Stimulated activated CD8-positive, alpha-beta memory T cell treated with anti-CD3 and anti-CD28 coated beads, Interleukin-12 subunit alpha, Interleukin-12 subunit beta, amount 100 ng/mL, for 4 hours (primary cell): ENCODE results near the gene DUSP1.

ENCODE experiments used
- DNase-seq: peaks from one replicate; pipeline ENCODE4 v3.0.0-alpha.2; 2020; ENCODE audit warnings: low read depth

DUSP1 gene

GRCh38 chr5:172762214-172763119 lies 8.5 kb downstream of the DUSP1 start:
- no peak for DNase-seq

DNA sequence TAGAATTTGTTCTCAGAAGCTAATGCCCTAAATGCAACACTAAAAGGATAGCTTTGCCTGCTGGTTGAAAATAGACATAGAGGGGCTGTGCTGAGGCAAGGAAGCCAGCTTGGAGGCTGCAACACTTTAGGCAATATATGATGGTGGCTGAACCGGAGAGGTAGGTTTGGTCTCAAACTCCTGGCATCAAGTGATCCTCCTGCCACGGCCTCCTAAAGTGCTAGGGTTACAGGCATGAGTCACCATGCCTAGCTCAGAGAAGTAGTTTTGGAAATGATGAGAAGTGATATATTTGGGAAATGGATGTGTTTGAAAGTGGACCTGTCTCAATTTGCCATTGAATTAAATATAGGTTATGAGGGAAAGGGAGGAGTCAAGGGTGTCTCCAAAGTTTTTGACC lies 10.0 kb downstream of the DUSP1 start:
- DNase-seq = no peak

GRCh38 chr5:172760136-172760535 lies 10.9 kb downstream of the DUSP1 start:
- DNase-seq = no peak

- DNase-seq = no peak
Measured at GRCh38 chr5:172758834-172759149, 12.2 kb downstream of the DUSP1 start.

DNA sequence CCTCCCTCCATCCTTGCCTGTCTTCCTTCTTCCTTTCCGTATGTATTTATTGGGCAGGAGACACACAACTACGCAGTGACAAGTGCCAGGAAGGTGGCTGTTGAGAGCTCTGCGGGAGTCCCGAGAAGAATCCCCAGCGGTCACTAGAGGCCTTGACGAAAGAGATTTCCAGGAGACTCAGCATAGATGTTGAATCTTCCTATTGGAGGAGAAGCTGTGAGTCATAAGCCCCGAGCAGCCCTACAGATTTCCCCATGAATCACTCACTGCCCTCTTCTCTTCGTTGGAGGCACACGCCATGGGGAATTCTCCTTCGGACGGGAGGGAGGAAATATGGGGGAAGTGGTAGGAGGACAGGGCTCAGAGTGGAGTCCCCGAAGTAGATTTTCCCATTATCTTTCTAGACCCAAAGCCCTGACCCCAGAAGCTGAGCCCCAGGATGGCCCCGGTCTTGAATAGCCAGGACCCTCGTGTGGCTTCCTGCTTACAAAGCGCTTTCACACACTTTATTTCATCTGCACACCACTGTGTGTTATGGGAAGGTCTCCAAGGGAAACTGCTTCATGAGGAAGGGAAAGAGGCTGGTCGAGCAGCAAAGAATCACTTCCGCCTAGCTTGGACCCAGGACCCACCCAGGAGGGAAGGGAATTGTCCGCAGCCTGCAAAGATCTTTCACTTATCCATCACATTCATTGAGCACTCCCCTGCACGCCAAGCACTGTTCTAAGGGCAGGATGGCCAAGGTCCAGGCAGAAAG lies 12.7 kb downstream of the DUSP1 start:
- DNase-seq = no peak

- DNase-seq = no peak
Measured at GRCh38 chr5:172757394-172758010, 13.5 kb downstream of the DUSP1 start.

DNA sequence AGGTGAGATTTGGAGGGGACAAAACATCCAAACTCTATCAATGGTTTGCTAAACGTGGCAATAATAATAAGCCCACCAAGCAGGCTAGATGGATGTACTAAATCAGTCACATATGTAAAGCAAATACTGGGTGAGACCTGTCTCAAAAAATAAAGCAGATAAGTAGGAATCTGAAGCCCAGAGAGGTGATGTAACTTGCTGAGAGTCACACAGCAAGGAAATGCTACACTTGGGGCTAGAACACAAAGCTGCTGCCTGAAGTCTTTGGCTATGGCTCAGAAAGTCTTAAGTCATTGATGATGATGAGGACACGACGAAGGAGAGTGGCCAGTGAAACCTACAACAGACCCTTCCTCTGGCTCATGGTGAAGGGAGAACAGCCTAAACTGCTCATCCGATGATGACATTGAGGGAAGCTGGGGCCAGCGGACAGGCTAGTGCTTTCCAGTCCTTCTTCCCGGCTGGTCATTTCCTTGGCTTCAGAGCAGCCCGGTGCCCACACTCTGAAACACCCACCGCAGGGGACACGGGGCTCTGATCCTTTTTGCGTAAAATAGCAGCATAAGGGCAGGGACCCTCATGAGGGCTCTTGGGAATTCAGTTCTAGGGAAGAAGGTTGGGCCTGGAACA lies 14.1 kb downstream of the DUSP1 start:
- DNase-seq = no peak

- DNase-seq = no peak
Measured at GRCh38 chr5:172754596-172755356, 16.2 kb downstream of the DUSP1 start.

DNA sequence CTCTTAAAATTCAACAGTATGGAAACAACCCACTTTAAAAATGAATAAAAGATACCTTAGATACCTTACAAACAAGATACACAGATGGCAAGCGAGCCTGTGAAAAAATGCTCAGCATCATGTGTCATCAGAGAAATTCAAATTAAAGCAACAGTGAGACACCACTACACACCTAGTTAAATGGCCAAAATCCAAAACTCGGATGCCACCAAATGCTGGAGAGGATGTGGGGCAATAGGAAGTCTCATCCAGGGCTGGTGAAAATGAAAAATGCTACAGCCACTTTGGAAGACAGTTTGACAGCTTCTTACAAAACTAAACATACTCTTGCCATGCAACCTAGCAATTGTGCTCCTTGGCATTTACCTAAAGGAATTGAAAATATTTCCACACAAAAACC lies 17.9 kb downstream of the DUSP1 start:
- no peak for DNase-seq

- no peak for DNase-seq
Measured at GRCh38 chr5:172751761-172752510, 19.1 kb downstream of the DUSP1 start.

- DNase-seq = no peak
Measured at GRCh38 chr5:172749881-172750633, 20.9 kb downstream of the DUSP1 start.

- DNase-seq = no peak
Measured at GRCh38 chr5:172749076-172749475, 21.9 kb downstream of the DUSP1 start.

DNA sequence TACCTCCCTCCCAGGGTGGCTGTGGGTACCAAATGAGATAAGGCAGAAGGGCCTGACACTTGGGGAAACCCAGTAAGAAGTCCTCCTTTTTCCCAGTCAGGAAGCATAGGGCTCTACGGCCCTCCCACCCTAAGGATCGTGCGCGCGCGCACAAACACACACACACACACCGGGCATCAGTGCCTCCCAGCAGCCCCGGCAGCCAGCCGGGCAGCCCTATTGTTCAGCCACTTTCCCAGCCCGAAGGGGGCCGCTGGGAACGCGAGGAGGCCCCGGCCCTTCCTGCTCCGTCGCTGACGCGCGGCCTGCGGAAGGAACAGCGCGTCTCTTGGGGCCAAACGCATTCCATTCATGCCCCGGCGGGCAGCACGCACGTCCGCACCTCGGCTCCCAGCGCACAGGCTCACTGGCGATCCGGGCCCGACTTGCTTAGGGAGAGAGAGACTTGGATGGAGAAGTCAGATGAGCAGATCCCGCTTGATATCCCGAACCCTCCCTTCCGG lies 22.6 kb downstream of the DUSP1 start:
- DNase-seq = no peak

DNA sequence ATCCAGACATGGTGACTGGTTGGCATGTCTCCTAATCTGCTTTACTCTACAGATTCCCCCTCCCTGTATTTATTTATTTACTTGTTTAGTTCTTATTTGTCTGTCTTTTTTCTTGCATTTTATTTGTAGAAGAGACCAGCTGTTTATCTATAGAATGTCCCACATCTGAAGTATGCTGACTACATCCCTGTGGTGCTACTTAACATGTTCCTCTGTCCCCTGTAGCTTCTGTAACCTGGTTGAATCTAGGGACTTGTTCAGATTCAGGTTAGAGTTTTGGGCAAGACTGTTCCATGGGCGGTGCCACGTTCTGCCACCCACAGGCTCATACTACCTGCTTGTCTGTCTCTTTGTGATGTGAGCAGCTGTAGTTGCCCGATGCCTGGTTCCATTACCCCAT lies 23.5 kb downstream of the DUSP1 start:
- no peak for DNase-seq

GRCh38 chr5:172746725-172747124 lies 24.3 kb downstream of the DUSP1 start:
- DNase-seq = no peak

- DNase-seq = no peak
Measured at GRCh38 chr5:172745838-172746237, 25.2 kb downstream of the DUSP1 start.

DNA sequence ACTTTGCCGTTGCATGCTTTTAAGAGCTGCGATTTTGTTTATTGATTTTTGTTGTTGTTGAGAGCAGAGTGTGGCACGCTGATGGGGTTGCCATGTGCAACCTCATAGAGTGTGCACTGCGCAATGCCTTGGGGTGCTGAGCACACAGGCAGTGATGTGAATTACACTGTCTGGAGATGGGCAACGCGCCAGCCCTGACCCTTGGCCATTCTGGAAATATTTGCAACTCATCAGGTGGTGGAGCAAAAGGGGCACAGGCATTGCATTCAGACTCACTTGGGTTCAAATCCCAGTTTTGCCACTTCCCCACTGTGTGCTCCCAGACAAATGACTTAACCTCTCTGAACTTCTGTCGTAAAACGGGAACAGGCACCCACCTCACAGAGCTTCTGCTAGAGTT lies 25.6 kb downstream of the DUSP1 start:
- DNase-seq = no peak

DNA sequence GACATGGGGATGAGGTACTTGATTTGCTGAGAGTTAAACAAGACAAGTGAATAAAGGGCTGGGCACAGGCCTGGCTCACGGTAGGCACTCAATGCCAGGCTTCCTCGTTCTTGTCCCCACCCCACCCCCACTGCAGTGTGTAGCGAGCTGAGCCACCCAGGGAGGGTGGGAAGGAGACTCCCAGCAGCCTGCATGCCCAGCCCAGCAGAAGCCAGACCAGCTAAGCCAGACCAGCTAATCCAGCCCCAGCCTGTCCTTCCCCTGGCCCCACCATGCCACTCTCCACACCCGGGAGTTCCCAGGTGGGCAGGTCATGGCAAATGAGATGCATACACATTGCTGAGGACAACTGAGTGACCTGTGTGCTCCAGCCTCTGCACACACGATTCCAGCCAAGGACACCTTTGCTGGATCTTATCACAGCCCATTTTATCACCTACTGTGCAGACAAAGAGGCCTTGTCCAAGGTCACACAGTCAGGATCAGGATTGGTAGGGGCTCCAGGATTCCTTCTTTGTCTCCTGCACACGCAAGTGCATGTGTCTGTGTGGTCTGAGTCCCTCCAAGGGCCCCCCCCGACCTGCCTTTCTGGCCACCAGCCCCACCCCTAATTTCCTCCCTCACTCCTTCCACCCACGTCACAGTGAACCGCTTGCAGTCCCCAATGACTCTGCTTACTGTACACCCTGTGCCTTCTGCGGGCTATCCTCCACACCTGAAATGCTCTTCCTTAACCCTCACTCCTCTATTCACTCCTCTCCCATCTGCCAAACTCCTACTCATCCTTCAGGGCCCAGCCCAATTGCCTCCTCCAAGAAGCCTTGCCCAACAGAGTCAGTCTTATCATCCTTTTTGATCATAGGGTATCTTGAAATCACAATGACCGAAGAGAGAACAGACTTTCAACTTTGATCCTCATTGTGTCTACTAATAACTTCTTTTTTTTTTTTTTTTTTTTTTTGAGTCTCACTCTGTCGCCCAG lies 26.6 kb downstream of the DUSP1 start:
- DNase-seq = no peak
